Ovary (tissue), 3 donors: ENCODE results near the gene OSBPL8.

Experiments
- CTCF ChIP-seq, 3 donors: fragments of 450-650 bp in 2 of 3; fragments of 200-600 bp in 1 of 3; IDR thresholded peaks; one replicate each; pipeline versions ENCODE4 v1.5.1 to v1.8.0; 2016 to 2022; ENCODE audit warnings: antibody characterized with exemption in 3 of 3, mild to moderate bottlenecking in 1 of 3
- POLR2A ChIP-seq: fragments of 450-650 bp; IDR thresholded peaks from one replicate; pipeline ENCODE4 v1.6.1; 2017; ENCODE audit warnings: antibody characterized with exemption, mild to moderate bottlenecking, moderate library complexity
- donor health status: DM: no; HTN: no; CAD: no.

- TF ChIP-seq POLR2A (no peak), CTCF (IDR thresholded peaks at IDR 0.05) (no peak)
Observed at GRCh38 chr12:76310110-76310509, 249.5 kb downstream of the OSBPL8 start.
